GM12865 (cell line): Measurements from ENCODE around the gene METTL13.

Experiments used
- DNase-seq: peaks from one replicate; pipeline ENCODE4 v3.0.0; 2010; ENCODE audit warnings: low read depth
- H3K4me3 ChIP-seq: 2 replicates; pipeline ENCODE4 v1.5.1; 2011; ENCODE audit warnings: mild to moderate bottlenecking, low read depth, low read length, control low read depth
- TF ChIP-seq, protein P1 (sequence below): IDR thresholded peaks from 2 replicates; pipeline ENCODE4 v1.5.1; 2011; ENCODE audit warnings: low read length, control low read depth, low read depth, inconsistent platforms; ENCODE audit not compliant: insufficient read depth; ENCODE audit errors: missing control alignments

METTL13 gene

DNA sequence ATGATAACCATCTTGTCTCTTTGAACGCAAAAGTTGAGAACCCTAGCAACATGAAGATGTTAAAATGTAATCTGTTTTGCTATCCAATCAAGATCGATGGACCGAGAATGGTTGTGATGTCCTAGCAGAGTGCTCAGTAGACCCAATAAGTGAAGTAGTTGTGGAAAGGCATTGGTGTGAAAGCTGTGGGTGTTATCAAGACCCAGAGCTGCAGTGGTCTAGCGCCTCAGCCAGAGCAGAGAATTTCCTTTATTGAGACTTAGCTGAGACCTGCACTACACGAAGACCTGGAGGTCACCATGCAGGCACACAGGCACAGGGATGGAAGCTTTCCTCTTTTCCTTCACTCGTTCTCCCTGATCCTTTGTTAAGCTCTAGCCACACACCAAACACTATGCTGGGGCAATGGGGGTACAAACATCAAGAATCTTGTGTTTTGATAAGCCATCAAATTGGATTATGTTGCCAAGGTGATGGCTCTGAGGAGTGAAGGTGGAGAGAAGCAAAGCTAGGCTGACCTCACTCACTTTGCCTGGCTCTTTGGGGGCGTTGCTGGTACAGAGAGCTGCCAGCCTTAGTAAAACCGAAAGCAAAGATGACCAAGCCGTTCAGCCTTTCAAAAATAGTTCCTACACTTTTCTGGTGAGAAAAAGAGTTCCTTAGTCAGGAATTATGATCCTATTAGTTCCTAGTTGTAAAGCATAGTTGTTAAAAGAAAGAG, 24.1 kb downstream of the METTL13 start:
- H3K4me3 ChIP-seq: no peak overlapping the region
- peak; percentile 44 for DNase-seq
- TF ChIP-seq, protein P1, sequence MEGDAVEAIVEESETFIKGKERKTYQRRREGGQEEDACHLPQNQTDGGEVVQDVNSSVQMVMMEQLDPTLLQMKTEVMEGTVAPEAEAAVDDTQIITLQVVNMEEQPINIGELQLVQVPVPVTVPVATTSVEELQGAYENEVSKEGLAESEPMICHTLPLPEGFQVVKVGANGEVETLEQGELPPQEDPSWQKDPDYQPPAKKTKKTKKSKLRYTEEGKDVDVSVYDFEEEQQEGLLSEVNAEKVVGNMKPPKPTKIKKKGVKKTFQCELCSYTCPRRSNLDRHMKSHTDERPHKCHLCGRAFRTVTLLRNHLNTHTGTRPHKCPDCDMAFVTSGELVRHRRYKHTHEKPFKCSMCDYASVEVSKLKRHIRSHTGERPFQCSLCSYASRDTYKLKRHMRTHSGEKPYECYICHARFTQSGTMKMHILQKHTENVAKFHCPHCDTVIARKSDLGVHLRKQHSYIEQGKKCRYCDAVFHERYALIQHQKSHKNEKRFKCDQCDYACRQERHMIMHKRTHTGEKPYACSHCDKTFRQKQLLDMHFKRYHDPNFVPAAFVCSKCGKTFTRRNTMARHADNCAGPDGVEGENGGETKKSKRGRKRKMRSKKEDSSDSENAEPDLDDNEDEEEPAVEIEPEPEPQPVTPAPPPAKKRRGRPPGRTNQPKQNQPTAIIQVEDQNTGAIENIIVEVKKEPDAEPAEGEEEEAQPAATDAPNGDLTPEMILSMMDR: no peak

DNA sequence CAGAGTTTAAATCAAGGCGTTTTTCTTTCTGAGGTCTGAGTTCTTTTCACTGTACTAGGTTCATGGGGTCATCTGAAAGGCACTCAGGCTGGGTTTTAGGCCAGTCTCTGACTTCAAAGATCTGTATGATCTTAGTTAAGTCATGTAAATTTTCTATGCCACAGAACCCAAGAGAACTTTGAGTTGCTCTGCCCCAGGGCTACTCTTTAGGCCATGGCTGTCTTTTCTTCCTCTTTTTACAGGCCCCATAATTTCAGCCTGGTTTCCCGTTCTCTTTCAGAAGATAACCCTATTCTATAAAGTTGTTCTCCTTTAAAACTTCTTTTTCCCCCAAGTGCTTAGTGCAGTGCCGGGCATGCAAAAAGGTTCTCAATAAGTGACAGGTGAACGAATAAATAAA, 26.1 kb downstream of the METTL13 start:
- TF ChIP-seq, protein P1: no peak
- no peak overlapping the region for H3K4me3 ChIP-seq
- no peak for DNase-seq

GRCh38 chr1:171809834-171810233, 28.4 kb downstream of the METTL13 start:
- TF ChIP-seq, protein P1: no peak
- no peak for DNase-seq
- H3K4me3 ChIP-seq: no peak overlapping the region

DNA sequence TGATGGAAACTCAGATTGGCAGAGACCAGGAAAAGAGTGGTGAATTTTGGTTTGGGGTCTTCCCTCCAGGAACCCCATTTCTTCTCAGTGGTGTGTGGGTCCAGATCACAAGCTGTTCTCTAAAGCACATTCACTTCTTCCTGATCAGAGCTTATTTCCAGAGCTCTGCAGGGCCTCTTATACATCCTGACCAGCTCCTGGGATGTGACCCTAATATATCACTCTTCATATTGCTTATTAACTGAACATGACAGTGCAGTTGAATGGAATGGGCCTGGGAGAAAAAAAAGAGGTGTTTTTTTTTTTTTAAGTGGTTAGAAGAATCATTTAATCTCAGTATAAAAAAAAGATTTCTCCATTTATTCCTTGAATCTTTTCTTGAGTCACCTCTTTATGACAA, 30.2 kb downstream of the METTL13 start:
- TF ChIP-seq, protein P1: no peak
- no peak overlapping the region for H3K4me3 ChIP-seq
- no peak for DNase-seq

- TF ChIP-seq, protein P1: no peak
- DNase-seq: no peak
- no peak overlapping the region for H3K4me3 ChIP-seq
These were observed 33.2 kb downstream of the METTL13 start for GRCh38 chr1:171814692-171815091.

DNA sequence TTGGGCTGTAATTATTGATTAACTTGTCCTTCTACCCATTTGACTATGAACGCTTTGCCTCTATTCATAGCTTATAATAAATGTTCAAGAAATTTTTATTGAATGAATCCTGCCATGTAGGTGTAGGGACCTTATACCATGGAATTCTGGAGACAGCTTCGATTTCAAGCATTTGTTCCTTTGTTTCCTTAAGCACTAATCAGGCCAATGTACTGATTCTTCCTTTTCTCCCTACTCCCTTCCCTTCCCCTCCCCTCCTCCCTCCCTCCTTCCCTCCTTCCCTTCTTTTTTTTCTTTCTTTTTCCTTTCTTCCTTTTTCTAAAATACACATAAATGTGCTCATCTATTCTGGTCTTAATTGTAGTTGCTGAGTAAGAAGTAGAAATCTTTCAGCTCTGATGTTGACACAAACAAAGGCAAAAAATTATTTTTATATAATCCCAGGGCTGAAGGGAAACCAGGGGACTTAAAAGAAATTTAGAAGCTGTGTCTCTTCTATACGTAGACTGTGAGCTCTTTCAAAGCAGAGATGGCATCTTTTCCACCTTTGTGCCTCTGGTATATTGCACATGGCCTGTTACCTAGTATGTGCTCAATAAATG, 34.9 kb downstream of the METTL13 start:
- TF ChIP-seq, protein P1: no peak
- H3K4me3 ChIP-seq: no peak overlapping the region
- no peak for DNase-seq
